K562 (cell line): ENCODE results near the gene ATOH1. TPM values are rescaled to one million over a fixed set of nuclear protein-coding genes. Genes with fewer than 3 reads are reported as not detected.

Experiments
- ATAC-seq: fragments of 200-7000 bp; cut with Tn5 transposase; 3 replicates; pipeline ENCODE4 v1.9.1; 2020; ENCODE audit warnings: moderate library complexity
- BruUV-seq: library from RNA; stranded (reverse); fragments of 400-500 nt; replicated peaks from 2 replicates; lab custom pipeline; 2021; lab: Mats Ljungman, UMichigan
- CTCF ChIA-PET: fragments of 300-600 bp; formaldehyde crosslinking; extraction: SDS; loops from one replicate; lab custom pipeline; 2021; ENCODE audit warnings: low intra/inter-chr PET ratio; lab: Yijun Ruan, JAX
- POLR2A ChIA-PET: fragments of 300-600, 350-650 bp; sonication (Branson Sonifier 250); formaldehyde crosslinking; extraction: SDS; loops from one replicate; lab custom pipeline; 2021; ENCODE audit warnings: antibody characterized with exemption, inconsistent platforms; lab: Yijun Ruan, JAX
- DNase-seq, 4 experiments: peaks; one replicate each; pipeline versions ENCODE4 v3.0.0 to v3.0.0-alpha.2; 2011 to 2018; ENCODE audit warnings: low spot score in 3 of 4, mixed read lengths in 3 of 4; ENCODE audit errors: extremely low read depth in 1 of 4
- FAIRE-seq: peaks from 2 replicates; lab custom pipeline; 2011; peaks lifted over from hg19 to GRCh38; lab: Jason Lieb, UNC
- H2AFZ ChIP-seq: 2 replicates; pipeline ENCODE4 v1.6.0; 2011; ENCODE audit warnings: low read depth, low read length, control low read depth, inconsistent platforms
- H3K27ac ChIP-seq: fragments of 200-600 bp; 3 replicates; pipeline ENCODE4 v1.8.0; 2011; ENCODE audit warnings: low read depth, mild to moderate bottlenecking, control low read depth, inconsistent platforms, low read length, moderate library complexity, mixed read lengths; ENCODE audit errors: extremely low read depth
- H3K27me3 ChIP-seq, 2 experiments: fragments of 300-600 bp in 1 of 2; 2 replicates in 1 of 2; 3 replicates in 1 of 2; pipeline versions ENCODE4 v1.6.0 to v1.8.0; 2011; ENCODE audit warnings: inconsistent platforms in 2 of 2, low read length in 2 of 2, mild to moderate bottlenecking in 1 of 2, mixed read lengths in 1 of 2, moderate library complexity in 1 of 2; ENCODE audit not compliant: control insufficient read depth in 2 of 2, insufficient read depth in 2 of 2
- H3K36me3 ChIP-seq: fragments of 300-600 bp; 3 replicates; pipeline ENCODE4 v1.8.0; 2011; ENCODE audit warnings: mild to moderate bottlenecking, low read length, inconsistent platforms; ENCODE audit not compliant: control insufficient read depth, insufficient read depth
- H3K4me1 ChIP-seq, 2 experiments: fragments of 200-600 bp in 1 of 2; replicated peaks in 1 of 2; 2 replicates in 1 of 2; 3 replicates in 1 of 2; pipeline versions ENCODE4 v1.5.1 to v1.8.0; 2011; ENCODE audit warnings: inconsistent platforms in 2 of 2, low read length in 2 of 2, mild to moderate bottlenecking in 1 of 2, mixed read lengths in 1 of 2, moderate library complexity in 1 of 2; ENCODE audit not compliant: control insufficient read depth in 2 of 2, insufficient read depth in 2 of 2
- H3K4me2 ChIP-seq: 2 replicates; pipeline ENCODE4 v1.6.1; 2011; ENCODE audit warnings: low read length, control low read depth, inconsistent platforms, mixed read lengths; ENCODE audit not compliant: insufficient read depth
- H3K4me3 ChIP-seq: fragments of 200-600 bp; sonication (generic), shearing (Covaris generic); 2 replicates; pipeline ENCODE4 v1.5.1; 2016; ENCODE audit warnings: control low read depth, inconsistent platforms
- H3K79me2 ChIP-seq: fragments of 200-600 bp; 3 replicates; pipeline ENCODE4 v1.8.0; 2011; ENCODE audit warnings: low read length, inconsistent platforms; ENCODE audit not compliant: control insufficient read depth, insufficient read depth
- H3K9ac ChIP-seq, 2 experiments: 2 replicates each; pipeline versions ENCODE4 v1.6.0 to v1.6.1; 2011; ENCODE audit warnings: low read depth in 2 of 2, low read length in 2 of 2, control low read depth in 1 of 2, inconsistent platforms in 1 of 2, mild to moderate bottlenecking in 1 of 2, mixed read lengths in 1 of 2; ENCODE audit not compliant: insufficient read depth in 1 of 2
- H3K9me1 ChIP-seq: one replicate; pipeline ENCODE4 v1.6.0; 2011; ENCODE audit warnings: inconsistent platforms, mild to moderate bottlenecking, low read length, moderate library complexity; ENCODE audit not compliant: control insufficient read depth, insufficient read depth
- H3K9me3 ChIP-seq: replicated peaks from 2 replicates; pipeline ENCODE4 v1.5.1; 2011; ENCODE audit warnings: low read depth, low read length, inconsistent platforms; ENCODE audit not compliant: control insufficient read depth, insufficient read depth
- H4K20me1 ChIP-seq: replicated peaks from 2 replicates; pipeline ENCODE4 v1.6.1; 2011; ENCODE audit warnings: low read length, inconsistent platforms, mixed read lengths; ENCODE audit not compliant: control insufficient read depth, insufficient read depth
- ARID2 ChIP-seq: fragments of 450-650 bp; IDR thresholded peaks from 2 replicates; pipeline ENCODE4 v1.6.1; 2017; ENCODE audit warnings: antibody characterized with exemption, mild to moderate bottlenecking
- CBX1 ChIP-seq: sonication (generic); IDR thresholded peaks from 2 replicates; pipeline ENCODE4 v1.6.1; 2016; ENCODE audit warnings: antibody characterized with exemption, low read depth, mild to moderate bottlenecking
- CXXC5 ChIP-seq: fragments of 250-450 bp; sonication (Bioruptor Pico); IDR thresholded peaks from 2 replicates; pipeline ENCODE4 v1.8.0; 2022; ENCODE audit warnings: inconsistent platforms, mild to moderate bottlenecking, moderate library complexity
- EGR1 ChIP-seq: fragments of 450-650 bp; conservative IDR thresholded peaks from 2 replicates; pipeline ENCODE4 v1.6.1; 2017; ENCODE audit warnings: mild to moderate bottlenecking
- FOXJ3 ChIP-seq: sonication (generic); formaldehyde crosslinking; IDR thresholded peaks from 2 replicates; pipeline ENCODE4 v1.4.0; 2020; ENCODE audit warnings: mild to moderate bottlenecking, missing genetic modification reagents
- HEY1 ChIP-seq: fragments of 250-450 bp; sonication (Bioruptor Pico); IDR thresholded peaks from 2 replicates; pipeline ENCODE4 v1.5.0; 2020; ENCODE audit warnings: mild to moderate bottlenecking, moderate library complexity, borderline replicate concordance
- HLTF ChIP-seq: fragments of 450-650 bp; IDR thresholded peaks from 2 replicates; pipeline ENCODE4 v1.6.1; 2016
- ZBTB26 ChIP-seq: fragments of 450-650 bp; formaldehyde crosslinking; IDR thresholded peaks from 2 replicates; pipeline ENCODE4 v1.4.0; 2022; ENCODE audit warnings: missing genetic modification characterization
- ZBTB8A ChIP-seq: fragments of 450-650 bp; IDR thresholded peaks from 2 replicates; pipeline ENCODE4 v1.6.1; 2018; ENCODE audit warnings: mild to moderate bottlenecking, moderate library complexity; ENCODE audit not compliant: partially characterized antibody
- ZNF140 ChIP-seq: fragments of 250-450 bp; sonication (Bioruptor Pico); IDR thresholded peaks from 2 replicates; pipeline ENCODE4 v1.8.0; 2021; ENCODE audit warnings: moderate library complexity, mild to moderate bottlenecking, inconsistent platforms
- ZNF239 ChIP-seq: fragments of 250-450 bp; sonication (Bioruptor Pico); IDR thresholded peaks from 2 replicates; pipeline ENCODE4 v1.4.0; 2020; ENCODE audit warnings: mild to moderate bottlenecking
- ZNF395 ChIP-seq: fragments of 200-800 bp; sonication (Bioruptor generic); IDR thresholded peaks from 2 replicates; pipeline ENCODE4 v1.6.1; 2017; ENCODE audit warnings: missing genetic modification characterization, missing compliant biosample characterization
- ZNF407 ChIP-seq: fragments of 450-650 bp; IDR thresholded peaks from 2 replicates; pipeline ENCODE4 v1.6.1; 2016; ENCODE audit warnings: low read depth
- WGBS: fragments of 100-300 bp; shearing (Covaris generic); methylation state at CpG from one replicate; pipeline ENCODE4 v1.1.6; 2016; ENCODE audit warnings: low coverage, mixed read lengths; ENCODE audit not compliant: insufficient coverage; ENCODE audit errors: missing lambda C conversion rate; 5-methylcytosine and 5-hydroxymethylcytosine counted together
- in situ Hi-C: fragments of 300-500 bp; cut with MboI; formaldehyde crosslinking; loops from 4 replicates; pipeline ENCODE4 v1.15.0; 2018; ENCODE audit warnings: inconsistent platforms, mixed read lengths
- intact Hi-C: fragments of 100-400 bp; cut with micrococcal nuclease; formaldehyde crosslinking; loops from 2 replicates; pipeline ENCODE4 v1.14.2; 2022
- polyA plus RNA-seq, 8 experiments: library from polyadenylated mRNA; depleted of rRNA in 4 of 8; stranded (reverse) in 5 of 8; unstranded in 3 of 8; fragments of >200 nt; fragmentation: Nextera tagmentation in 2 of 8; fragmentation: Illumina TruSeq in 1 of 8; extraction: Ambion mirVana in 2 of 8; extraction: Trizol in 1 of 8; gene quantifications; 2 replicates each; pipeline versions ENCODE4 v1.2.1 to v1.2.3, GENCODE V29; 2011 to 2014; ENCODE audit warnings: inconsistent platforms in 1 of 8, missing spikeins in 1 of 8
- total RNA-seq, 7 experiments: library from RNA; depleted of rRNA in 6 of 7; stranded (reverse); fragments of >200 nt in 6 of 7; fragmentation: Illumina TruSeq in 2 of 7; extraction: Trizol in 2 of 7; gene quantifications; 2 replicates each; pipeline versions ENCODE4 v1.2.1 to v1.2.3, GENCODE V29; 2011 to 2021; ENCODE audit warnings: low replicate concordance in 1 of 7

The ATOH1 gene
- total and polyA plus RNA-seq, 9 of the 15 experiments (the other 6 are each of a cell fraction or from before 2014, with no cell fraction given) = not detected

DNA sequence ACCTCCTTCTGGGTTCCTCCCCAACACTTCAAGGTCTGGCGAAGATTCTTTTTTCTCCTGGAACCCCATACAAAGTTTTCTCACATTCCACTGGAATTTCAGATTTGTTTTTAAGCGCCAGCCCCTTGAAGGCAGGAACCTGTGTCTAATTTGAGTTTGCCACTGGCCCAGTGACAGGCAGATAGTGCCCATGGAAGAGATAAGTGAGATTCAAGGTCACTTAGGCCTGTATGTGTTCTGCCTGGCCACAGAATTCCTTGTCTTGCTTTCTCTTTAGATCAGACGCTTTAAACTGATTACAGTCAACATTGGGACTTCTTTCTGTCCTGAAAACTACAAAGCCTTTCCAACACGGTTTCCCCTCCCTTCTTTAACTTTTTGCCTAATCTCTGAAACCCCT, 11.2 kb downstream of the ATOH1 start:
- Histone ChIP-seq H3K9me3 (no peaks in the 10 kb centered on the region), H3K4me2 (no peak overlapping the region), H3K9me1 (no peaks in the 10 kb centered on the region), H3K27ac (no peak overlapping the region), H3K36me3 (no peaks in the 10 kb centered on the region), H3K27me3 (peaks cover 0 to 5% of the 10 kb centered on the region in 2 experiments; a peak in 3 of 5 replicates), H3K4me1 (no peaks in the 10 kb centered on the region; a peak in 1 of 5 replicates), H2AFZ (no peak overlapping the region), H3K4me3 (no peak overlapping the region), H3K79me2 (no peaks in the 10 kb centered on the region), H4K20me1 (no peaks in the 10 kb centered on the region), H3K9ac (no peak overlapping the region)
- WGBS = 3% methylated on average over 4 of the region's 4 CpGs
- POLR2A ChIA-PET = interaction anchor here (0.6 kb wide), 1 partner anchor 163 kb away, joined by 3 read pairs; no protein-coding TSS in a partner anchor
- in situ Hi-C loops = no loop called here
- intact Hi-C loops = no loop called here
- no TSS peak for BruUV-seq
- DNase-seq (no peak), ATAC-seq (no peak), FAIRE-seq (no peak)
- CTCF ChIA-PET = no interaction called here
- TF ChIP-seq ZNF407 = no peak
- no peak for TF ChIP-seq HLTF
- TF ChIP-seq ZBTB26 (CRISPR knock-in tag) = no peak
- no peak for TF ChIP-seq ZNF395 (CRISPR knock-in tag)
- TF ChIP-seq ZNF239 (CRISPR knock-in tag) = no peak
- TF ChIP-seq ZNF140 (CRISPR knock-in tag) = no peak
- TF ChIP-seq HEY1 (CRISPR knock-in tag) = no peak
- no peak for TF ChIP-seq FOXJ3 (CRISPR knock-in tag)
- TF ChIP-seq CXXC5 = no peak
- no peak for TF ChIP-seq ZBTB8A
- TF ChIP-seq EGR1 = no peak
- TF ChIP-seq CBX1 = no peak
- TF ChIP-seq ARID2 = no peak
